IMR-90 (cell line): ENCODE measurements around the gene NALCN. TPM values are rescaled to one million over a fixed set of nuclear protein-coding genes. Genes with fewer than 3 reads are reported as not detected.

ENCODE experiments used
- ATAC-seq: fragments of 200-7000 bp; cut with Tn5 transposase; 2 replicates; pipeline ENCODE4 v1.9.1; 2020; ENCODE audit warnings: low read depth, mild to moderate bottlenecking, moderate library complexity
- BruUV-seq: library from RNA; stranded (reverse); fragments of 400-500 nt; replicated peaks from 2 replicates; lab custom pipeline; 2021; lab: Mats Ljungman, UMichigan
- CTCF ChIA-PET: fragments of 300-600 bp; formaldehyde crosslinking; extraction: SDS; loops from one replicate; lab custom pipeline; 2021; ENCODE audit warnings: antibody characterized with exemption; lab: Yijun Ruan, JAX
- POLR2A ChIA-PET: fragments of 300-600 bp; sonication (Branson Sonifier 250); formaldehyde crosslinking; loops from one replicate; lab custom pipeline; 2022; ENCODE audit warnings: antibody characterized with exemption; ENCODE audit not compliant: unreplicated experiment; lab: Charles Lee
- DNase-seq: peaks from one replicate; pipeline ENCODE4 v3.0.0; 2013
- H2AFZ ChIP-seq: replicated peaks from 2 replicates; pipeline ENCODE3; 2013; ENCODE audit warnings: low read length, mild to moderate bottlenecking; ENCODE audit not compliant: poor library complexity
- H2AK5ac ChIP-seq: 2 replicates; pipeline ENCODE4 v1.6.1; 2013; ENCODE audit warnings: low read depth, low read length, inconsistent platforms
- H2AK9ac ChIP-seq: replicated peaks from 2 replicates; pipeline ENCODE3; 2013; ENCODE audit warnings: mild to moderate bottlenecking, low read depth, low read length, moderate library complexity; ENCODE audit not compliant: poor library complexity
- H2BK120ac ChIP-seq: 2 replicates; pipeline ENCODE4 v1.6.1; 2013; ENCODE audit warnings: low read depth, low read length, inconsistent platforms
- H2BK15ac ChIP-seq: 3 replicates; pipeline ENCODE4 v1.6.1; 2013; ENCODE audit warnings: low read depth, low read length, inconsistent platforms
- H2BK20ac ChIP-seq: 2 replicates; pipeline ENCODE4 v1.6.1; 2013; ENCODE audit warnings: low read depth, mild to moderate bottlenecking, inconsistent platforms, low read length, moderate library complexity
- H2BK5ac ChIP-seq: 2 replicates; pipeline ENCODE4 v1.6.1; 2013; ENCODE audit warnings: mild to moderate bottlenecking, low read depth, low read length, inconsistent platforms; ENCODE audit not compliant: poor library complexity, severe bottlenecking
- H3K14ac ChIP-seq: replicated peaks from 2 replicates; pipeline ENCODE4 v1.6.1; 2013; ENCODE audit warnings: low read depth, low read length, inconsistent platforms
- H3K18ac ChIP-seq: 2 replicates; pipeline ENCODE4 v1.6.1; 2013; ENCODE audit warnings: low read depth, low read length, control low read depth
- H3K23ac ChIP-seq: 2 replicates; pipeline ENCODE4 v1.6.1; 2013; ENCODE audit warnings: low read depth, low read length, inconsistent platforms
- H3K27ac ChIP-seq: 2 replicates; pipeline ENCODE4 v1.5.1; 2013; ENCODE audit warnings: mild to moderate bottlenecking, control low read depth, low read length; ENCODE audit not compliant: insufficient read depth
- H3K27me3 ChIP-seq: 2 replicates; pipeline ENCODE4 v1.6.1; 2013; ENCODE audit warnings: low read length; ENCODE audit not compliant: control insufficient read depth, insufficient read depth
- H3K36me3 ChIP-seq: 2 replicates; pipeline ENCODE4 v1.6.1; 2013; ENCODE audit warnings: low read length, mixed read lengths; ENCODE audit not compliant: control insufficient read depth, insufficient read depth
- H3K4ac ChIP-seq: 2 replicates; pipeline ENCODE4 v1.6.1; 2013; ENCODE audit warnings: low read depth, low read length, inconsistent platforms
- H3K4me1 ChIP-seq: 2 replicates; pipeline ENCODE4 v1.6.1; 2013; ENCODE audit warnings: low read length, mixed read lengths; ENCODE audit not compliant: control insufficient read depth, insufficient read depth
- H3K4me2 ChIP-seq: 2 replicates; pipeline ENCODE4 v1.6.1; 2013; ENCODE audit warnings: low read depth, mild to moderate bottlenecking, control low read depth, low read length, moderate library complexity
- H3K4me3 ChIP-seq: 2 replicates; pipeline ENCODE4 v1.5.1; 2013; ENCODE audit warnings: low read depth, mild to moderate bottlenecking, control low read depth, low read length, moderate library complexity; ENCODE audit not compliant: insufficient read depth
- H3K56ac ChIP-seq: 2 replicates; pipeline ENCODE4 v1.6.1; 2013; ENCODE audit warnings: low read length, inconsistent platforms; ENCODE audit not compliant: insufficient read depth; ENCODE audit errors: extremely low read depth
- H3K79me1 ChIP-seq, 2 experiments: 2 replicates each; pipeline ENCODE4 v1.6.1; 2013; ENCODE audit warnings: low read length in 2 of 2, inconsistent platforms in 1 of 2, low read depth in 1 of 2
- H3K9ac ChIP-seq: 2 replicates; pipeline ENCODE4 v1.6.1; 2013; ENCODE audit warnings: low read depth, low read length, control low read depth
- H3K9me1 ChIP-seq: 2 replicates; pipeline ENCODE4 v1.6.1; 2013; ENCODE audit warnings: low read length, inconsistent platforms; ENCODE audit not compliant: insufficient read depth
- H3K9me3 ChIP-seq: 2 replicates; pipeline ENCODE4 v1.6.1; 2013; ENCODE audit warnings: low read length; ENCODE audit not compliant: control insufficient read depth, insufficient read depth
- H4K20me1 ChIP-seq: 2 replicates; pipeline ENCODE4 v1.6.1; 2013; ENCODE audit warnings: low read length, inconsistent platforms; ENCODE audit not compliant: insufficient read depth
- H4K5ac ChIP-seq: 2 replicates; pipeline ENCODE4 v1.6.1; 2013; ENCODE audit warnings: mild to moderate bottlenecking, low read depth, low read length, control low read depth
- H4K8ac ChIP-seq, 2 experiments: 2 replicates each; pipeline ENCODE4 v1.6.1; 2013; ENCODE audit warnings: low read depth in 2 of 2, low read length in 2 of 2, control low read depth in 1 of 2, inconsistent platforms in 1 of 2
- H4K91ac ChIP-seq: 2 replicates; pipeline ENCODE4 v1.6.1; 2013; ENCODE audit warnings: low read depth, low read length, inconsistent platforms; ENCODE audit not compliant: insufficient read depth
- BHLHE40 ChIP-seq: fragments of 150-350 bp; IDR thresholded peaks from 2 replicates; pipeline ENCODE4 v1.6.1; 2016; ENCODE audit warnings: mild to moderate bottlenecking, low read depth, low read length
- CTCF ChIP-seq: conservative IDR thresholded peaks from 2 replicates; pipeline ENCODE4 v1.5.1; 2012; ENCODE audit warnings: mild to moderate bottlenecking, low read depth, low read length, improper control_type of control experiment
- MAZ ChIP-seq: IDR thresholded peaks from 2 replicates; pipeline ENCODE4 v1.6.1; 2012; ENCODE audit warnings: low read depth, mild to moderate bottlenecking, low read length, improper control_type of control experiment, moderate library complexity, borderline replicate concordance
- RAD21 ChIP-seq: IDR thresholded peaks from 2 replicates; pipeline ENCODE4 v1.6.1; 2012; ENCODE audit warnings: low read length, improper control_type of control experiment
- RFX5 ChIP-seq: IDR thresholded peaks from 2 replicates; pipeline ENCODE4 v1.8.0; 2012; ENCODE audit warnings: low read depth, mild to moderate bottlenecking, low read length, moderate library complexity
- SMC3 ChIP-seq: fragments of 150-350 bp; IDR thresholded peaks from 2 replicates; pipeline ENCODE4 v1.6.1; 2016; ENCODE audit warnings: low read depth, mild to moderate bottlenecking, antibody characterized with exemption, low read length, moderate library complexity
- WGBS, 2 experiments: methylation state at CpG; one replicate each; pipeline versions ENCODE4 v1.1.5 to v1.1.7; 2013; ENCODE audit warnings: missing lambda C conversion rate in 2 of 2; ENCODE audit not compliant: insufficient read length in 1 of 2; ENCODE audit errors: extremely low coverage in 2 of 2; 5-methylcytosine and 5-hydroxymethylcytosine counted together
- dilution Hi-C: fragments of 300-500 bp; cut with HindIII; formaldehyde crosslinking; loops from one replicate; pipeline ENCODE4 v1.14.3; 2018; ENCODE audit warnings: low sequenced_read_pairs; ENCODE audit not compliant: unreplicated experiment
- in situ Hi-C: fragments of 300-500 bp; cut with MboI; formaldehyde crosslinking; loops from 3 replicates; pipeline ENCODE4 v1.14.3; 2019; ENCODE audit warnings: low sequenced_read_pairs, inconsistent platforms, mixed read lengths
- intact Hi-C: fragments of 100-400 bp; cut with micrococcal nuclease; formaldehyde crosslinking; loops from 2 replicates; pipeline ENCODE4 v1.10.0; 2022
- polyA plus RNA-seq, 3 experiments: library from polyadenylated mRNA; depleted of rRNA; stranded (reverse); fragments of >200 nt; gene quantifications; 2 replicates each; pipeline ENCODE4 v1.2.3, GENCODE V29; 2012; ENCODE audit warnings: low replicate concordance in 1 of 3
- total RNA-seq: library from RNA; depleted of rRNA; stranded (reverse); fragments of >200 nt; gene quantifications from 2 replicates; pipeline ENCODE4 v1.2.3, GENCODE V29; 2012

NALCN gene
- total and polyA plus RNA-seq, 2 of the 4 experiments (the other 2 are of a cell fraction): 2.9 to 4.8 TPM

GRCh38 chr13:101205408-101205807 lies 210.9 kb downstream of the NALCN start:
- in situ Hi-C loops: no loop called here
- BruUV-seq: no TSS peak
- CTCF ChIA-PET: no interaction called here

More at GRCh38 chr13:101205408-101205807, 210.9 kb downstream of the NALCN start:
- Histone ChIP-seq H4K91ac (no peak overlapping the region), H3K4me1 (0 out of 2 replicates have a peak, but pooled peaks cover 2% of the 10 kb centered on the region), H3K14ac (no peak overlapping the region), H4K20me1 (no peaks in the 10 kb centered on the region), H3K4me2 (no peak overlapping the region), H2BK15ac (no peak overlapping the region), H3K27ac (no peak overlapping the region), H3K36me3 (no peaks in the 10 kb centered on the region), H4K5ac (no peak overlapping the region), H3K23ac (no peak overlapping the region), H2AK5ac (no peak overlapping the region), H2BK20ac (no peak overlapping the region), H2BK120ac (no peak overlapping the region), H3K79me1 (no peaks in the 10 kb centered on the region), H3K4me3 (no peak overlapping the region), H3K9ac (no peak overlapping the region), H4K8ac (no peak overlapping the region), H2AK9ac (no peak overlapping the region), H3K9me3 (no peaks in the 10 kb centered on the region), H3K9me1 (no peaks in the 10 kb centered on the region), H3K18ac (no peak overlapping the region), H2AFZ (no peak overlapping the region), H3K56ac (no peak overlapping the region), H3K4ac (no peak overlapping the region), H2BK5ac (no peak overlapping the region), H3K27me3 (no peaks in the 10 kb centered on the region)
- no CpG with 5 or more reads among the region's 2 CpGs for WGBS, 2 experiments
- TF ChIP-seq MAZ: no peak
- no peak for TF ChIP-seq CTCF
- TF ChIP-seq RFX5: no peak
- no peak for TF ChIP-seq BHLHE40
- no peak for TF ChIP-seq SMC3
- no peak for TF ChIP-seq RAD21
- POLR2A ChIA-PET: no interaction called here
- intact Hi-C loops: no loop called here
- no peak for ATAC-seq
- dilution Hi-C loops: no loop called here
- no peak for DNase-seq
